HG03571 (cell line): ENCODE results near the gene IGF1R.
"Not testable (repeated sequence)": the region's sequence is repeated elsewhere in the genome, so short reads cannot be mapped to it uniquely, and the experiment has no call there.

Source experiments
- ATAC-seq: cut with Tn5 transposase; IDR thresholded peaks from one replicate; pipeline ENCODE4 v1.9.1; 2021; ENCODE audit not compliant: unreplicated experiment

Gene IGF1R

DNA sequence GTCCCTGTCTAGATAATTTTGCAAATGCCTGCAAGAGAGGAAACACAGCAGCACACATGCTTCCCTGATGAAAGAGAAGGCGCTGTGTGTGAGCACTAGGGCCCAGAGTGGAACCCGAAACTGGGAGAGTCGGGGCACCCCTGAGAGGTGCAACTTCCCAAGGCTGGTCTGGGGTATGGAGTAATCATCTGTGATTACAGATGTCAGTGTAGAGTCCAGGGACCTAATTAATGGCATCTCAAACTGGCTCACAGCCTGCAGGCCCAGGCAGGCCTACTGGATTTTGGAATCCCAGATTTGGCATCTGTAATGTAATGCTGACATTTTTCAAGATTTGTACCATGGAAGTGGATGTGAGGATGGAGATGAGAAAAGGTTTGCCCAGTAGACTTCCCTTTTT is 329.8 kb downstream of the IGF1R start:
- no peak for ATAC-seq

DNA sequence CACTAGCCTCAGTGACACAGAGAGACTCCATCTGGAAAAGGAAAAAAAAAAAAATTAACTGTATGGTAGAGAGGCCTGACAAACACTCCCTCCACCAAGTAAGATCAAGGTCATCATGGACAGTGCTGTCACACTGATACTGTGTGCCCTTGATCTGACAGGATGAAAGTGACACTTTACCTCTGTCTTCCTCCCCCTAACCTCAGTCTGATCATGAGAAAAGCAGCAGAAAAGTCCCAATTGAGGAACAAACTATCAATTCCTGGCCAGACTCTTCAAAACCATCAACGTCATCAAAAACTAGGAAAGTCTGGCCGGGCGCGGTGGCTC is 332.5 kb downstream of the IGF1R start:
- no peak for ATAC-seq

DNA sequence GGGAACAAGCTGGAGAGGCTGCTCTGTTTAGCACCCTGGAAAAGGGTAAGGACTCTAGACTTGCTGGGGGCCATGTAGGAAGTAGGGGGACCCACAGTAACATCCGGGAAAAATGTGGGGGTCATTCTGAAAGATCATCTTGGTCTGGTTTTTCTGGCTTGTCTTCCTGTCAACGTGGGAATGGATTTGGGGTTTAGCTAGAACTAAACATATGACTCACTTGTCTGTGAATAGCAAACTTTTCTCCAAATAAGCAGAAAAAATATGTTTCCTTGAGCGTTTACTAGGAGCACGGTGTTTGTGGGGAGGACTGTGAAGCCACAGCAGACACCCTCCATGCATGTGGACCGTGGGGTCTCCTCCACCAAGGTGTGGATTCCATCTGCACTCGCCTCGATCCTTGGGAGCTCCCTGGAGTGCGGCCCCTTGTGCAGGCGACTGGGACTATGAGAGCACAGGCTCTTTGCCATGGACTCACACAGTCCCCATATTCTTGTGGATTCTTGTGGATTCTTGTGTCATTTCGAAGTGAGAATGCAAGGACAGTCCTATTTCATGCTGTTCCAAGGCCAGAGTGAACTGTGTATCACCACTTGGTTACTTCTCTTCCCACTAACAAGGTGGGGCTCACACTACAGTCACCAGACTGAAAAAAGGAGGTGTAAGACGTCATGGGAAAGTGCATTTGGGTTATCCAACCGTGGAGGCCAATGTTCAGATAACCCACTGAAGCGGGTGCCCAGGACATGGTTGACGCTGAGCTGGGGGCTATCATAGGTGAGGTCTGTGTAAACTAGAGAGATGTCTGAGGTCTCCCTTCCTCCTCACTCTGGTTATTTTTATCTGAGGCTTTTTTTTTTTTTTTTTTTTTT is 333.7 kb downstream of the IGF1R start:
- ATAC-seq, result peak; percentile 45

DNA sequence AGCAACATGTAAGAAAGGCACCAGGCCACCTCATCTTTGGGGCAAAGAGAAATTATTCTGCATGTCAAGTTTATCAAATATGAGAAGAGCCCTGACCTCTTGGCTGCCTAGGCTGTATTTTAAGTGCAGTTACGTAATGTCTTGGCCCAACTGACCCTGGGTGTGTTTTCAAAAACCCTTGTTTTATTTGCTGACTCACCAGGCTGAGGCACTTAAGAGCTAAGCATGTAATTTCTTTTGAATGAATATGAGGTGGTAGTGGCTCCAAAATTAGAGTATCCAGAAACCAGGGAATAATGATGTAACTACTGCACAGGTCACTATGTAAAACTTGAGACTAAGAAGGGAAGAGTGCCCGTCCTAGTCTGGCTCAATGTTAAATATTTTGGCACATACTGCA is 335.0 kb downstream of the IGF1R start:
- ATAC-seq, result no peak

DNA sequence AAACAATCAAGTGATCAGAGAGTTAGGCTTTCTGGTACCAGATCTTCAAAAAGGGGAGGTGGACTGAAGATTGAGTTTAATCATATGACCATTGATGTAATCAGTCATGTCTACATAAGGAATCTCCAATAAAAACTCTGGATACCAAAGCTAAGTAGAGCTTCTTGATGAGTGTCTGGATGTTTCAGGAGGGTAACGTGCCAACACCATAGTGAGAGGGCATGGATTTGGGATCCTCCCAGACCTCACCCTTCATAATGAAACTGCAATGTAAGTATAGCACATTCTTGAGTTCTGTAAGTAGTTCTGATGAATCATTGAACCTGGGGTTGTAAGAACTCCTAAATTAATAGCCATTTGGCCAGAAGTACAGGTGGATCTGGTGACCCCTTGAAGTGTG is 337.9 kb downstream of the IGF1R start:
- no peak for ATAC-seq

DNA sequence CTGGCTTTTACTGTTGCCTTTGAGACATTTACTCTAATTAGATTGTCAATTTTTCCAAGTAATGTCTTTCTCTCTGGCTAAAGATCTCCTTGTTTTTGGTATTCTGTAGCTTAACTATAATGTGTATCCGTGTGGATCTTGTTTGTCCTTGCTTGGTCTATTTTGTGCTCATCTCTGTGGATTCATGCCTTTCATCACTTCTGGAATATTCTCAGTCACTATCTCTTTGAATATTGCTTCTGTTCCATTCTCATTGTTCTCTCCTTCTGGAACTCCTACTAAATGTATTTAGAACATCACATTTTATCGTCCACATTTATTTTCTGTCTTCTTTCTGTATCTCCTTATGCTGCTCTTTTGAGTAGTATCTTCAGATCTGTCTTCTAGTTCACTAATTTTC is 346.6 kb downstream of the IGF1R start:
- ATAC-seq, result no peak

DNA sequence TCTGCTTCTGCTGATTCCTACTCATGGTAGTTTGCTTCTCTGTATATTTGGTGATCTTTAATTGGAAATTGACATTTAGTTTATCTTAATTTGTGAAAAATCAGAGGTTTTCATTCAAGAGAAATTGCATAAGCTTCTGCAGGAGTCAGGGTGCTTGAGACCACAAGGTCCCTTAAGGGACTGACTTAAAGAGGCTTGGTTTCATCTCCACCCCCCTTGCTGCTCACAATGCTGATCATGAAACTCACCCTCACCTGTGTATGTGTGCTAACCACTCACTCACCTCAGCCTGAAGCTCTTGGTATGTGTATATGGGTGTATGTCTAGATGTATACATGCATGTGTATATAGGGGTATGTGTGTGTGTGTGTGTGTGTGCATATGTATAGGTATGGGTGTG is 347.8 kb downstream of the IGF1R start:
- ATAC-seq, result no peak

DNA sequence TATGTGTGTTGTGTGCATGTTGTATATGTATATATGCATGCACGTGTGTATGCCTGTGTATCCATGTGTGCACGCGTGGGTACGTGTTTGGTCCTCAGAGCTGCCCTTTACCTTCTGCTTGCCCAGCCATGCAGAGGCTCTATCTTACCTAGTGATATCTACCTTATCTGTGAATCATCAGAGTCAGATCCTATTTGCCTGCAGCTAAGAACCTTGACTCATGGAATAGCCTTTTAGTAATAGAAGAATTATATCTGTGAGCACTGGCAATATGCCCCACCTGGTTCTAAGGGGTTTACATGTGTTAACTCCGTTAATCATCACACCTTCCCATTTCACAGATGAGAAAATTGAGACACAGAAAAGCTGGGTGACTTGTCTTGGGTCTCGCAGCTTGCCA is 348.3 kb downstream of the IGF1R start:
- ATAC-seq, result no peak

DNA sequence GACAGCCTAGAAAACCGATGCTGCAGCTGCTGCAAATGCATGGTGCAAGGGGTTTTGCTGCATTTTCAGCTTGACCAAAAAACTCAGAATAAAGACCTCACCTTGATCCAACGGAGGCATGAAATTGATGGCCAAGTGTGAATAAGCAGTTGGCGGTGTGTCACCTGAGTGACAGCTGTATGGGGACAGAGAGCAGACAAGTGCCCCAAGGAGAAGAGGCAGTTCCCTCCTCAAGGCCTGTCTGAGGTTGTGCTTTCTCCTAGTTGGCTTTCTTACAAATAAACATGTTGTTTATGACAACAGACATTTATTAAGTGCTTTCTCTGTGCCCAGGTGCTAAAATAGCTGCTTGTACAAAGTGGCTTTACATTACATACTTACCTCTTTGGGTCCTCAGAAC is 349.0 kb downstream of the IGF1R start:
- ATAC-seq, result no peak

DNA sequence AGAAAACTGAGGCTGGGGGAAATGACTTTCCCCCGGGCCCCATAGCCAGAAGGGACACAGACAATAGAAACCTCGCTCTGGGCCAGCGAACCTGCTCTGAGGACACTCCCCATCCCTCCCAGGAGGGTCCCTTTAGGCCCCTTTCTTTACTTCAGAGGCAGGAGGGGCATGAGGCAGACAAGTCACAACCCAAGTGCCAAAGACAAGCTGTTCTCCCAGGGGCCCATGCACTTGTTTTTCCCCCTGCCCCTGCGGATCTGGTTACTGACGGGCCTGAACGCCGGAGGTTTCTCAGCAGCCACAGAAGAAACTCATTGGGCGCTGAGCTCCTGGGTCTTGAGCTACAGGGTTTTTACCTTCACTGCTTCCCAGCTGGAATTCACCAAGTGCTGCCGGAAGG is 349.4 kb downstream of the IGF1R start:
- no peak for ATAC-seq

DNA sequence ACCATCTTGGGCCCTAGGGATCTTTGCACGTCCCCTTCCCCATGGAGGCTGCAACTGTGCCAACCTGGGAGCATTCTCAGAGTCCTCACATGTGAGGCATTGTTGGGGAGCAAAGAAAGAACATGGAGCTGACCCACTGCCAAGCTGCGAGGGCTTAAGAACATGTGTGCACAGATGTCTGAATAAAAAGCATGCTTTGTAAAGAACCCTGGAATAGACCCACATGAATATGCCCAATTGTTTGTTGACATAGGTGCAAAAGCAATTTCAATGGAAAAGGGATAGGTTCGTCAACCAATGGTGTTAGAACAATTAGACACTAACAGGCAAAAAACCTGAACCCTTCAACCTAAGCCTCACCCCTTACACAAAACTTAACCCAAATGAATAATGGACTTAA is 349.9 kb downstream of the IGF1R start:
- no peak for ATAC-seq

DNA sequence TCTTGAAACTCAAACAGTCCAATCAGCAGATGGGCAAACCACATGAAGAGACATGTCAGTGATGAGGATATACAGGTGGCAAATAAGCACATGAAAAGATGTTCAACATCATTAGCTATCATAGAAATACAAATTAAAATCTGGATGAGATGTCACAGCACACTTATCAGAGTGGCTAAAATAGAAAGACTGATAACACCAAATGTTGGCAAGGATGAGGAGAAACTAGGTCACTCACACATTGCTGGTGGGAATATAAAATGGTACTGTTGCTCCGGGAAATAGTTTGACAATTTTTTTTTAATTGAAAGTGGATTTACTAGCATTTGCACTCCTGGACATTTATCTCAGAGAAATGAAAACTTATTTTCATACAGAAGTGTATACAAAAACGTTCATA is 350.9 kb downstream of the IGF1R start:
- no peak for ATAC-seq

DNA sequence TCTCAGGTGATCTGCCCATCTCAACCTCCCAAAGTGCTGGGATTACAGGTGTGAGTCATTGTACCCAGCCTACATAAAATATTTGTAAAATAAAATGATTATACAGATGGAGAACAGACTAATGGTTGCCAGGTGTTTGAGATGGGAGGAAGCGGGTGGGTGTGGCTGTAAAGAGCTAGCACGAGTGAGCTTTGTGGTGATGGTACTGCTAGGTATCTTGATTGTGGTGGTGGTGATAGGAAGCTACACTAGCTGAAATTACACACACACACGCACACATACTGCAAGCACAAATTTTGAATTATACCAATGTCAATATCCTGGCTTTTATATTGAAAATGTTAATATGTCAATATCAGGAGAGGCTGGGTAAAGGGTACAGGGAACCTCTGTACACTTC is 353.9 kb downstream of the IGF1R start:
- no peak for ATAC-seq

DNA sequence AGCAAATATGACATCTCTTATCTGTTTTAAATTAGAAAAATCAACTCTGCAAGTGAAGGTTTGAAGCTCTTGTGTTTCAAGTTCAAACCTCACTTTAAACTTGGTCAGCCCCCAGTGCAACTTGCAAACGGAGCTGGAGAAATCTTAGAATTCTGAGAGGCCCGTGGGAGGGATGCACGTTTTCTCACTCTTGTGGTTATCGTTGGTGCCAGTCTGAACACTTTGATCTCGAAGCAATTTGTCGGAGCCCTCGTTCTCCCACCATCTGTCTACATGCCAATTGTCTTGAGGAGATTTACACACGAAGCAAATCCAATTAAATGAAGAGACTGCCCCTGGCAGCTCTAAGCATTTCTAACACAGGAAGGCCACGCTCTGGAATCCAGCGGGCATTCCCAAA is 355.0 kb downstream of the IGF1R start:
- not testable (repeated sequence) for ATAC-seq

DNA sequence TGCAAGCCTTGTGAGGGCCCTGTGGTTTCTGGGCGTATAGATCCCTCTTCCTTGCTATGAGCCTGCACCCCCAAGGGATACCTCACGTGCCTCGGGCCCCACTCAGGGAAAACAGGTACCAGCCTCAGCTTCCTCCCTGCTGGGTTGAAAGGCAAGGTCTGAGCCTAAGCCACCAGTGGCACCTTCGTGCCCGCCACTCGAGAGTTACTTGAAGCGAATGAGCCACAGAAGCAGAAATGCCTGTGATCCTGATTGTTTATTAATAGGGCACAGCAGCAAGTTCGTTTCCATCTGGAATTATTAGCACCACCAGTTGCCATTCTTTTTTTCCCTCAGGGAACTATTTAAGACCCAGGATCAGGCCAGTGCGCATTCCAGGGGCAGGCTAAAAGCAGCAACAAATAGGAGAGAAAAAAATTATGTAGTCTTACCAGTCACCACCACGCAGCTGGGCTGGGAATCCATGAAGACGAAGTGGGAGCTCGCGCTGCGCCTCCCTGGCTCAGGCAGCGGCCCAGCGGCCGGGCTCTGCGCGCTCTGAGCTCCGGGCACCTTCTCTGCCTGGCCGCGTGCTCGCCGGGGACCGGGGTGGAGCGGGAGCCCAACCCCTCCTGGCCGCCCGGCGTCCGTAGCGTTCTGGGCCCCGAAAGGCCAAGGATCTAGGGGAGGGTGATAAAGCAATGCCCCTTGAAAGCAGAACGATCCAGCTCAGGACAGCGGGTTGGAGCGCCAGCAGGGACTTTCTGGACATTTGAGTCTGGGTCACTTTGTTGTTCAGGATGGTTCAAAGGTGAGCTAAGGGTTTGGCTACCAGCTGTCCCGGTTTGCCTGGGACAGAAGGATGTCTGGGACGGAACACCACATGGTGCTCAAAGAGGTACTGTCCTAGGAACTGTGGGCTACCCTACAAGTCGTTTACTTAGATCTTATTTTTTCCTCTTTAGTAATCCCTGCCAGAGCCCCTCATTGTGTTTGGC is 356.9 kb downstream of the IGF1R start:
- ATAC-seq, result not testable (repeated sequence)

DNA sequence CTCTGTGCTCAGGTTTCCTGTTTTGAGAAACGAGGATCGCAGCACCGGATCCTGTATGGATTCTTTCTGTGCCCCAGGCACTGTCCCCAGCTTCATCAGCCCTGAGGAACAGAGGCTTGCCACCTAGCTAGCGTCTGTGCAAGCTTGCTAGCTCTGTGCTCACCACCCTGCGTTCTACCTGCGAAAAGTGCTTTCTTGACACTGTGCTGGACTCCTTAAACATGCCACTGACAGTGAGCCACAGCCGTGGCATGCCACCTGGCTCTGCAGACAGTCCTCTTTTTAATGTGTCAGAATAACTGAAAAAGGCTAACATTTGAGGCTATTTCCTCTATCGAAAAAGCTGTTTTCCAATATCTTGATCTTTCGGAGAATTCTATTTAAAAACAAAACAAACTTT is 357.8 kb downstream of the IGF1R start:
- ATAC-seq, result no peak

DNA sequence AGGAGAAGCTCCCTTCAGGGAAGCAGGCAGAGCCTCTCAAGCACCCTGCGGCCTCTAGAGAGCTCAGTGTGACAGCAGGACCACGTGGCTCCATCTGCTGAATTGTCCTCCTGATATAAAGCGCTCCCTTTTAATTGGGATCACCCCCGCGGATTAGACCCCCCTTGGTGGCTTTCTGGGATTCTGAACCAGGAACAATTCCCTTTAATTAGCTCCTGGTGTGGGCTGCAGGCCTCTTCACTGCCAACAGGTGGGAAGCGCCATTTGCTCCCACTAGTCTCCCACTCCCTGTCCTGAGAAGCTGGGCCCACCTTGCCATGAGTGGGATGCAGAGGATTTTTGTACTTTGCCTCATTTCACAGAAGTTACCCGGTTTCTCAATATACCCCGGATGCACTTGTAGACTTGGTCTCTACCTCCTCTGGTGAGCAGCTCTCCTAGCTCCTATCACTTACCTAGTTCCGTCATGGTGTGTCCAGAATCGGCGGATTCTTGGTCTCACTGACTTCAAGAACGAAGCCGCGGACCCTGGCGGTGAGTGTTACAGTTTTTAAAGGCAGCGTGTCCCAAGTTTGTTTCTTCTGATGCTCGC is 358.7 kb downstream of the IGF1R start:
- no peak for ATAC-seq

DNA sequence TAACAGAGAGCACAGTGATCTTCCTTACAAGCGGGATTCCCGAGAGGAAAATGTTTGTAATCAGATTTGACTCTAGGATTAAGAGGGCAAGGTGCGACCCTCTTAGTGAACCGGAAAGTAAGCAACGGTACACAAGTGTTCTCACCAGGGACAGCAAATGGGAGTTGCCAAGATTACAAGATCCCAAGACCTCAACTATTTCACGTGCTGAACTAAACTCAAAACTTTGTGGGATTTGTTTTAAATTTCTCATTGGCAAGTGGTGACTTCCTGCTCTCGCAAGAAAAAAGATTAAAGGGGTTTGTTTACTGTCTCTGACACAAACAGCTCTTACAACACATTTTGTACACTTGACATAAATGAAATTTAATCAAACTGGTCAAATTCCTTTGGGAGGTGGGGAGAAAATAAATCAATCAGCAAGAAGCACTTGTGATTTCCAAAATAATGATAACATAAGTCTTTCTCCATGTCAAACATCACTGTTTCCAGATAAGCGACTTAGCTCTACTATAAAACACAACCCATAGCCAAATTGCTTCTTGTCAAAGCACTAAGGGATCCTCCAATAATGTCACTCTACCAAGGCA is 361.5 kb downstream of the IGF1R start:
- no peak for ATAC-seq

DNA sequence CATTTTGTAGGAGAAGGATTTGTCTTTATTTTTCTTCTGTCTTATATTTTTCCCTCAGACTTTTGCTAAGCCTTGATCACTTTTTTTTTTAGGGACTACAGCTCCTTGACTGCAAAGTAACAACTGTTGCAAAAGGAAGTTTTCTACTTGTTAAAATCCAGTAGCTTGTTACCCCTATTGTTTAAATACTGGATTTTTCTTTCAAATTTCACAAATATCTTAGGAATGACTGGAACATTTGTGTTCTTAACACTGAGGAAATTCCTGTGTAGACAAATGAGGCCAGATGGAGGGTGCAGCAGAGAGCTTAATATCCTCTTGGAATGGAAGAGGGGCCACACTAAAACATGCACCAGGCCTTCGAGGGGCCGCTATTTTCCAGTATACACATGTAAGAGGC is 362.4 kb downstream of the IGF1R start:
- ATAC-seq, result no peak
